GM10847 (cell line): ENCODE data around the gene RNF150.

ENCODE experiments used
- POLR2A ChIP-seq: IDR thresholded peaks from 2 replicates; pipeline ENCODE4 v1.6.1; 2011; ENCODE audit not compliant: insufficient read length; ENCODE audit errors: extremely low read depth

Gene RNF150

DNA sequence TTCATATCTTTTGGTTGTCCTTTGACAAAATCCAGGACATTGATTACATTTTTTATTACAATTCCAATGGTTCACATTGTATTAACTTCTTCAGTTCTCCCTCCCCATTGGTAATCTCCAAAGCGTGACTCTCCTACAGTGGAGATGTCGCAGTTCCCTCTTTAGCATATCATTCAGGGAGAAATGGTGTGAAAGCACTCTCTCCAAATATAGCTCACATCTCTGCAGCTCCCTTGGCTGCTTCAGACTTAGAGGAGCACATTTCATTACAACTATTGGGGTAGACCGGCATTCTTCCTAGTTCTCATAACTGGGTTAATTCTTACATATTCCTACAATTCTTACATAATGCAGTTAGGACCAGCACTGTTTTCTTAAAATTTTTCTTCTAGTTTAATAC lies 25.3 kb downstream of the RNF150 start:
- no peak for TF ChIP-seq POLR2A

GRCh38 chr4:141102367-141102766 lies 30.9 kb downstream of the RNF150 start:
- TF ChIP-seq POLR2A = no peak

- TF ChIP-seq POLR2A = no peak
These were observed 31.8 kb downstream of the RNF150 start for GRCh38 chr4:141101511-141101910.

DNA sequence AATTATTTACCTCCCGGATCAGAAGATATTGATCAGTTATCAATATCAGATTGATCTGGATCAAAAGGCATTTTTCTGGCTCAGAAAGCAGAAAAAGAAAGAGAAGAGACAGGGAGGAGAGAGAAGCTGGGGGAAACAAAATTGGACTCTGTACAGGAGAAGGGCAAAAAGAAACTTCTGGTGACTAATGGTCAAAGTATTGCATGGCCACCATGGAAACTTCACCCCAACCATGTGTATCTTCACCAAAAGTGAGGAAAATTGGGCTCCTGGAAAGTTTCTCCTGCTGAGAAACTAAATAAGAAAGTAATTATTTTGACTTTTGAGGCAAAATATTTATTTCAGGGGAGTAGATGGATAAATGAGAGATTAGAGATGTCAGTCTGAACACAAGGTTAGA lies 33.9 kb downstream of the RNF150 start:
- no peak for TF ChIP-seq POLR2A

GRCh38 chr4:141098163-141098562 lies 35.1 kb downstream of the RNF150 start:
- no peak for TF ChIP-seq POLR2A

GRCh38 chr4:141090473-141090872 lies 42.8 kb downstream of the RNF150 start:
- TF ChIP-seq POLR2A = no peak

- TF ChIP-seq POLR2A = no peak
These were observed 51.3 kb downstream of the RNF150 start for GRCh38 chr4:141081921-141082395.

DNA sequence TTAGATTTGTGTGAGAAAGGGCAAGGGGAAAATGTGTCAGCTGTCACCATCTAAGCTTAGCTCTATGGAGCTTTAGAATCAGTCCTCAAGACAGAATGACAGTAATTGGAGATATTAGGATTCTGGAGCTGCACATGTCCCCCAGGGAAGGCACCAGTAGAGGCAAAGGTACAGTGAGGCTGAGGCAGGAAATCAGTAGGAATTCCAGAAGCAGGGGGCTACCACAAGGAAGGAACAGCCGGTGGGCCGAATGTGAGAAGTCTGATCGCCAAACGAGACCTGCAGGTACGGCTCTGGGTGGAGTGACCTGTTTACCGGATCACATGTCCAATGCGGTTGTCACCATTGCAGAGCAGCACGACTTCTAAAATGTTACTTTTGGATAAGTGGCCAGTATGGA lies 52.6 kb downstream of the RNF150 start:
- no peak for TF ChIP-seq POLR2A

DNA sequence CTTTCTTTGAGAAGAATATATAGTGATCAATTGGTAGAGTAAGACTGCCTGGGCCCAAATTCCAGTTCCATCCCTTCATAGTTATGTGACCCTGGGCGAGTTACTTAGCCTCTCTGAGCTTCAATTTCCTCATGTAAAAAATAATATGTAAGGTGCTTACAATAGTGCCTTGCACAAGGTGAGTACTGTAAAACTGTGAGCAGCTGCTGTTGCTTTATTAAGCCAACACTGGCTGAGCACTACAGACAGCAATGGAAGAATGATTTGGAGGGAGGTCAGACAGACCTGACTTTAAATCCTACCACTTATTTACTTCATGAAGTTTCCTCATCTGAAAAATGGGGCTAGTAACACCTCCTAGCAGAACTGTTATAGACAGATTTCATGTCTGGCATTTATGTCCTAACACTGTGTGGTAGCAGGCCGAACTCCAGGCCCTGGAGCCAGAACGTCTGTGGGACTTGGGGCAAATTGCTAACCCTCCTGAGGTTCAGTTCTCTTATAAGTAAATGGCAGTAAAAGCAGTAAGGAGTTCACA lies 53.8 kb downstream of the RNF150 start:
- TF ChIP-seq POLR2A = no peak

DNA sequence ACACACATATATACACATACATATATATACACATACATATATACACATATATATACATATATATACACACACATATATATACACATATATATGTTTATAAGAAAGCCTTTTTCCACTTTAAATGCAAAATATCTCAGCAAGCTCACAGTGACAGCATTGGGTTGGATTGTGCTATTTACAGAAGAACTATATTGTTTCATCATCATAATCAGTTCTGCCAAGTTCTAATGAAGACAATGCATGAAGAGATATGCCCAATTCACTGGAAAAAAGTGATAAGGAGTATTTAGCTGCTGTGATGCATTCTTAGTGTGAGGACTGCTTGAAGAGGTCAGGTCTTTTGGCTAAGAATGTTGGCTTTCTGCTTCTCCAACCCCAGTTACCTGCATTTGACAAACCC lies 54.4 kb downstream of the RNF150 start:
- no peak for TF ChIP-seq POLR2A

DNA sequence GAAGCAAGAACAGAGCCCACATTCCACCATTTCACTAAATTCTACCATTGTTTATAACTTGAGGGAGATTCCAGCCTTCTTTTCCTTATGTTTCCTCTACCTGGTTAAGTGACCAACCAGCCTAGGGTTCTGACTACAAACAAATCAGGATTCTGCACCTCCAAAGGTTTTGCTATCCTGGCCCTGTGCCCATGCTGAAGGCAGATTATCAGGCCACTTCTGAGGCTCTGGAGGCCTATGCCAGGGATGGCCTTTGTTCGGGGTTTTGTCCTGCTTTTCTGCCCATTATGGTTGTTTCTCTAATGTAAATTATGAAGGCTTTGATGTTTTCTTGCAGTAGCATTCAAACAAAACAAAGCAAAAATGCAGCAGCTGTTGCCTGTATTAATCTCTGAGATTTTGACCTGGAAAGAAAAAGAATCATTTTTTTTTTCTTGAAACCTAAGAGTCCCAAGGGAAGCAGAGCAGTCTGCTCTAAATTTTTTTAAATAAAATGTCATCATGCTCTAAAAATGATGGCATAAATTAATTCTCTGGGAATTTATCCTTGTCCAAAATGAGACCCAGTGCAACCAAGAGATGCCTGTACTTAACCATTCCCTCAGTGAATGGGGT lies 55.6 kb downstream of the RNF150 start:
- no peak for TF ChIP-seq POLR2A

DNA sequence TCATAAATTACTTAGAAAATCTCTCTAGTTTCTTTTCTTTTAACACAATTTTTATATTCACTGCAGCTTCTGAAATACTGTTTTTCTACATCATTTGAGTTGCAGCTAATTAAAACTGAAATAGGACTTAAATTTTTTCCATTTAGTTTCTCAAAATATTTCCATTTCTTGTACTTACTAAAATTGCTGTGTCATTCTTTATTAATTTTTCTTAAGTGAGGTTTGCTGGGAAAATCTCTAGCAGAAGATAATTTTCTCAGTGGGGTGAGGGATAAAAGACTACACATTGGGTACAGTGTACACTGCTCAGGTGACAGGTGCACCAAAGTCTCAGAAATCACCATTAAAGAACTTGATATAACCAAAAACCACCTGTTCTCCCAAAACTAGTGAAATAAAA lies 57.7 kb downstream of the RNF150 start:
- TF ChIP-seq POLR2A = no peak

- no peak for TF ChIP-seq POLR2A
These were observed 59.0 kb downstream of the RNF150 start for GRCh38 chr4:141074098-141074878.

DNA sequence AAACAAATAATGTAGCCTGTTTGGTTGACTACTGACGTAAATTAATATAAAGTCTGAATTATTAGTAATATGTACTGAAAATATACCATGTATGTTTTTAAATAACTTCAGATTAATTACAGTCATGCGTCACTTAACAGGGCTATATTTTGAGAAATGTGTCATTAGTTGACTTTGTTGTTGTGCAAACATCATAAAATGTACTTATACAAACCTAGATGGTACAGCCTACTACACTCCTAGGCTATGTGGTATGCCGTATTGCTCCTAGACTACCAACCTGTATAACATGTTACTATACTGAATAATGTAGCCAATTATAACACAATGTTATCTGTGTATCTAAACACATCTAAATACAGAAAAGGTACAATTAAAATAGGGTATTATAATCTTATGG lies 66.6 kb downstream of the RNF150 start:
- TF ChIP-seq POLR2A = no peak

GRCh38 chr4:141065872-141066271 lies 67.4 kb downstream of the RNF150 start:
- no peak for TF ChIP-seq POLR2A

GRCh38 chr4:141062651-141063050 lies 70.6 kb downstream of the RNF150 start:
- no peak for TF ChIP-seq POLR2A
